Activated CD8-positive, alpha-beta memory T cell treated with anti-CD3 and anti-CD28 coated beads for 4 hours (primary cell): ENCODE data around the gene GOLGA8K.
"Not testable (repeated sequence)": the region's sequence is repeated elsewhere in the genome, so short reads cannot be mapped to it uniquely, and the experiment has no call there.

Source experiments
- DNase-seq, 2 donors: peaks; one replicate each; pipeline ENCODE4 v3.0.0-alpha.2; 2020; ENCODE audit warnings: low read depth in 2 of 2

Gene GOLGA8K

GRCh38 chr15:32356909-32357308 lies 46.2 kb downstream of the GOLGA8K start:
- DNase-seq = not testable (repeated sequence)

GRCh38 chr15:32352748-32353147 lies 50.3 kb downstream of the GOLGA8K start:
- not testable (repeated sequence) for DNase-seq

- not testable (repeated sequence) for DNase-seq
These were observed 52.4 kb downstream of the GOLGA8K start for GRCh38 chr15:32350563-32351220.

GRCh38 chr15:32347037-32347436 lies 56.1 kb downstream of the GOLGA8K start:
- DNase-seq = not testable (repeated sequence)

GRCh38 chr15:32345978-32346547 lies 57.0 kb downstream of the GOLGA8K start:
- not testable (repeated sequence) for DNase-seq

- DNase-seq = not testable (repeated sequence)
These were observed 59.2 kb downstream of the GOLGA8K start for GRCh38 chr15:32343921-32344320.
